Mammary epithelial cell (primary cell): ENCODE measurements around the gene ZNF260.

Experiments
- EZH2 ChIP-seq: IDR thresholded peaks from 2 replicates; pipeline ENCODE4 v1.6.1; 2012; ENCODE audit warnings: low read length, inconsistent platforms, borderline replicate concordance
- TF ChIP-seq, protein P1 (sequence below), 2 donors: IDR thresholded peaks in 1 of 2; conservative IDR thresholded peaks in 1 of 2; 2 replicates each; pipeline ENCODE4 v1.5.1; 2011 to 2012; ENCODE audit warnings: inconsistent platforms in 2 of 2, low read length in 2 of 2, mild to moderate bottlenecking in 2 of 2, control low read depth in 1 of 2, low read depth in 1 of 2; ENCODE audit not compliant: insufficient read depth in 1 of 2; ENCODE audit errors: extremely low read depth in 1 of 2

DNA sequence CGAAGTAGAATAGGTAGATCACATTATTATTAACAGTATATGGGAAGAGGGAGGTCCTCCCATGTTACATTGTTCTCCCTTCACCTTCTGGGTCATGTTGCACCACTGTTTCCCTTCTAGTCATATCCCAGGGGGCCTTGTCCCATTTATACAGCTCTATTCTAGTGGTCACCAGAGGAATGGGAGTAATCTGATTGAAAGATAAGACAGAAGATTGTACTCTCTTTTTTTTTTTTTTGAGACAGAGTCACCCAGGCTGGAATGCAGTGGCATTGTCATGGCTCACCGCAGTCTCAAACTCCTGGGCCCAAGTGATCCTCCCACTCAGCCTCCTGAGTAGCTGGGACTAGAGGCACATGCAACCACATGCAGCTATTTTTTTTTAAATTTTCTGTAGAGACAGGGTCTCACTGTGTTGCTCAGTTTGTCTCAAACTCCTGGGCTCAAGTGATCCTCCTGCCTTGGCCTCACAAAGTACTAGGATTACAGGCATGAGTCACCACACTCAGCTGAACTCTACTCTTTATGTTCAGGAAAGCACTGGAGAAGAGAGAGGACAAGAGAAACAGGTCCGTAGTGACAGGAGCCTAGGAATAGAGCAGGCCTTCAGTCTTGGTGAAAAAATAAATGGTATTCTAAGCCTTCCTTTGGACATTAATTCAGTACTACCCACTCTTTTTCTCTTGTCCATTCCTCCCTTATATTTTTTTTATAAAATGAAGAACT, 49.4 kb upstream of the ZNF260 start:
- no peak for TF ChIP-seq EZH2
- TF ChIP-seq, protein P1, sequence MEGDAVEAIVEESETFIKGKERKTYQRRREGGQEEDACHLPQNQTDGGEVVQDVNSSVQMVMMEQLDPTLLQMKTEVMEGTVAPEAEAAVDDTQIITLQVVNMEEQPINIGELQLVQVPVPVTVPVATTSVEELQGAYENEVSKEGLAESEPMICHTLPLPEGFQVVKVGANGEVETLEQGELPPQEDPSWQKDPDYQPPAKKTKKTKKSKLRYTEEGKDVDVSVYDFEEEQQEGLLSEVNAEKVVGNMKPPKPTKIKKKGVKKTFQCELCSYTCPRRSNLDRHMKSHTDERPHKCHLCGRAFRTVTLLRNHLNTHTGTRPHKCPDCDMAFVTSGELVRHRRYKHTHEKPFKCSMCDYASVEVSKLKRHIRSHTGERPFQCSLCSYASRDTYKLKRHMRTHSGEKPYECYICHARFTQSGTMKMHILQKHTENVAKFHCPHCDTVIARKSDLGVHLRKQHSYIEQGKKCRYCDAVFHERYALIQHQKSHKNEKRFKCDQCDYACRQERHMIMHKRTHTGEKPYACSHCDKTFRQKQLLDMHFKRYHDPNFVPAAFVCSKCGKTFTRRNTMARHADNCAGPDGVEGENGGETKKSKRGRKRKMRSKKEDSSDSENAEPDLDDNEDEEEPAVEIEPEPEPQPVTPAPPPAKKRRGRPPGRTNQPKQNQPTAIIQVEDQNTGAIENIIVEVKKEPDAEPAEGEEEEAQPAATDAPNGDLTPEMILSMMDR (conservative IDR thresholded peaks at IDR 0.05 in 1 of 2, IDR thresholded peaks at IDR 0.05 in 1 of 2; ENCODE audit: extremely low read depth in 1 of 2, insufficient read depth in 1 of 2, low read depth in 1 of 2, low read length in 2 of 2), result no peak
